Stimulated activated CD4-positive, alpha-beta T cell treated with anti-CD3 and anti-CD28 coated beads, Interleukin-15, amount 100 ng/mL, for 24 hours (primary cell): ENCODE measurements around the gene DSG3.

Source experiments
- DNase-seq: peaks from one replicate; pipeline ENCODE4 v3.0.0-alpha.2; 2020

Gene DSG3

GRCh38 chr18:31430554-31430953 lies 17.0 kb upstream of the DSG3 start:
- no peak for DNase-seq

- no peak for DNase-seq
Measured at GRCh38 chr18:31432316-31432715, 15.2 kb upstream of the DSG3 start.

- no peak for DNase-seq
Measured at GRCh38 chr18:31436825-31437224, 10.7 kb upstream of the DSG3 start.

GRCh38 chr18:31438402-31438801 lies 9.1 kb upstream of the DSG3 start:
- no peak for DNase-seq

- no peak for DNase-seq
Measured at GRCh38 chr18:31439807-31440325, 7.7 kb upstream of the DSG3 start.

- DNase-seq: no peak
Measured at GRCh38 chr18:31440787-31441186, 6.8 kb upstream of the DSG3 start.

- DNase-seq: no peak
Measured at GRCh38 chr18:31441493-31441892, 6.0 kb upstream of the DSG3 start.

- DNase-seq: no peak
Measured at GRCh38 chr18:31444142-31444541, 3.4 kb upstream of the DSG3 start.

- no peak for DNase-seq
Measured at GRCh38 chr18:31445908-31446307, 1.6 kb upstream of the DSG3 start.

- DNase-seq: no peak
Measured at GRCh38 chr18:31446854-31447253, 687 bp upstream of the DSG3 start.

GRCh38 chr18:31450409-31450808 lies 2.9 kb downstream of the DSG3 start:
- no peak for DNase-seq

- no peak for DNase-seq
Measured at GRCh38 chr18:31451625-31452024, 4.1 kb downstream of the DSG3 start.

- DNase-seq: no peak
Measured at GRCh38 chr18:31454066-31454708, 6.6 kb downstream of the DSG3 start.

- DNase-seq: no peak
Measured at GRCh38 chr18:31469629-31470028, 22.1 kb downstream of the DSG3 start.

GRCh38 chr18:31478688-31479087 lies 31.1 kb downstream of the DSG3 start:
- DNase-seq: no peak

- no peak for DNase-seq
Measured at GRCh38 chr18:31482051-31482450, 34.5 kb downstream of the DSG3 start.

- no peak for DNase-seq
Measured at GRCh38 chr18:31483396-31483795, 35.9 kb downstream of the DSG3 start.

- no peak for DNase-seq
Measured at GRCh38 chr18:31484461-31484860, 36.9 kb downstream of the DSG3 start.

- DNase-seq: no peak
Measured at GRCh38 chr18:31486165-31486564, 38.6 kb downstream of the DSG3 start.

GRCh38 chr18:31487246-31488015 lies 39.9 kb downstream of the DSG3 start:
- DNase-seq: no peak

- DNase-seq: no peak
Measured at GRCh38 chr18:31489311-31489710, 41.8 kb downstream of the DSG3 start.

GRCh38 chr18:31490387-31490786 lies 42.8 kb downstream of the DSG3 start:
- DNase-seq: no peak

GRCh38 chr18:31490833-31491232 lies 43.3 kb downstream of the DSG3 start:
- DNase-seq: no peak

- DNase-seq: no peak
Measured at GRCh38 chr18:31491586-31491985, 44.0 kb downstream of the DSG3 start.

- no peak for DNase-seq
Measured at GRCh38 chr18:31492671-31493070, 45.1 kb downstream of the DSG3 start.
